BE2C (cell line): ENCODE results near the gene TBX15.
"Not testable (repeated sequence)": the region's sequence is repeated elsewhere in the genome, so short reads cannot be mapped to it uniquely, and the experiment has no call there.

Experiments used
- DNase-seq: peaks from one replicate; pipeline ENCODE4 v3.0.0-alpha.2; 2020
- H3K27me3 ChIP-seq: fragments of 250-450 bp; sonication (Bioruptor Pico); 2 replicates; pipeline ENCODE4 v1.5.1; 2020; ENCODE audit warnings: mild to moderate bottlenecking
- H3K36me3 ChIP-seq: fragments of 250-450 bp; sonication (Bioruptor Pico); 2 replicates; pipeline ENCODE4 v1.5.1; 2020; ENCODE audit warnings: mild to moderate bottlenecking
- H3K4me1 ChIP-seq: fragments of 250-450 bp; sonication (Bioruptor Pico); 2 replicates; pipeline ENCODE4 v1.5.1; 2020
- H3K4me3 ChIP-seq: 2 replicates; pipeline ENCODE4 v1.5.1; 2011; ENCODE audit warnings: low read depth, low read length
- H3K9me3 ChIP-seq: fragments of 250-450 bp; sonication (Bioruptor Pico); 2 replicates; pipeline ENCODE4 v1.5.1; 2020
- TF ChIP-seq, protein P1 (sequence below): IDR thresholded peaks from 2 replicates; pipeline ENCODE4 v1.5.1; 2012; ENCODE audit warnings: mild to moderate bottlenecking, low read depth, low read length

TBX15 gene

DNA sequence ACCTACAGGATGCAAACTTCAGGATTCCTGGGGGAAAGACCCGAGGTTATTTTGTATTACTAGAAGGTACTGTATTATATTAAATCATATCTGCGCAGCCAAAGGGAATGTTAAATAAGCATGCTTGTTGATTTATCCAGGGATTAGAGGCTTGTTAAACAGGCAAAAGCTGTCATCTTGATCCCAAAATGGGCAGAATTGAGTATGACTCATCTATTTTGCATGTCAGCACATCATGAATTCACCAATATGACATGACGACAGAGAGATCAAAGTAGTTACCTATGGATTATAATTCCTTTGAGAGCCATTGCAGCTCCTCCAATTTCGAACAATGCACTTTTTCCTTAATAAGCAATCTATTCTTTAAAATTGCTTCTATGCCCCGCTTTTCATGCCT is 66.1 kb downstream of the TBX15 start:
- Histone ChIP-seq H3K4me1 (no peaks in the 10 kb centered on the region), H3K36me3 (no peaks in the 10 kb centered on the region), H3K4me3 (no peak overlapping the region), H3K27me3 (no peaks in the 10 kb centered on the region; the same call in 1 of the 2 replicates), H3K9me3 (no peaks in the 10 kb centered on the region)
- TF ChIP-seq, protein P1, sequence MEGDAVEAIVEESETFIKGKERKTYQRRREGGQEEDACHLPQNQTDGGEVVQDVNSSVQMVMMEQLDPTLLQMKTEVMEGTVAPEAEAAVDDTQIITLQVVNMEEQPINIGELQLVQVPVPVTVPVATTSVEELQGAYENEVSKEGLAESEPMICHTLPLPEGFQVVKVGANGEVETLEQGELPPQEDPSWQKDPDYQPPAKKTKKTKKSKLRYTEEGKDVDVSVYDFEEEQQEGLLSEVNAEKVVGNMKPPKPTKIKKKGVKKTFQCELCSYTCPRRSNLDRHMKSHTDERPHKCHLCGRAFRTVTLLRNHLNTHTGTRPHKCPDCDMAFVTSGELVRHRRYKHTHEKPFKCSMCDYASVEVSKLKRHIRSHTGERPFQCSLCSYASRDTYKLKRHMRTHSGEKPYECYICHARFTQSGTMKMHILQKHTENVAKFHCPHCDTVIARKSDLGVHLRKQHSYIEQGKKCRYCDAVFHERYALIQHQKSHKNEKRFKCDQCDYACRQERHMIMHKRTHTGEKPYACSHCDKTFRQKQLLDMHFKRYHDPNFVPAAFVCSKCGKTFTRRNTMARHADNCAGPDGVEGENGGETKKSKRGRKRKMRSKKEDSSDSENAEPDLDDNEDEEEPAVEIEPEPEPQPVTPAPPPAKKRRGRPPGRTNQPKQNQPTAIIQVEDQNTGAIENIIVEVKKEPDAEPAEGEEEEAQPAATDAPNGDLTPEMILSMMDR = no peak
- no peak for DNase-seq

GRCh38 chr1:118920124-118920717 is 67.9 kb downstream of the TBX15 start:
- Histone ChIP-seq H3K27me3 (no peaks in the 10 kb centered on the region; the same call in 1 of the 2 replicates), H3K36me3 (no peaks in the 10 kb centered on the region), H3K9me3 (no peaks in the 10 kb centered on the region), H3K4me1 (no peaks in the 10 kb centered on the region), H3K4me3 (no peak overlapping the region)
- no peak for DNase-seq
- TF ChIP-seq, protein P1 = no peak

GRCh38 chr1:118918940-118919259 is 69.2 kb downstream of the TBX15 start:
- H3K4me1 ChIP-seq = no peaks in the 10 kb centered on the region
- DNase-seq = no peak
- H3K9me3 ChIP-seq = no peaks in the 10 kb centered on the region
- H3K4me3 ChIP-seq = no peak overlapping the region
- no peaks in the 10 kb centered on the region for H3K36me3 ChIP-seq
- TF ChIP-seq, protein P1 = no peak
- H3K27me3 ChIP-seq = no peaks in the 10 kb centered on the region

DNA sequence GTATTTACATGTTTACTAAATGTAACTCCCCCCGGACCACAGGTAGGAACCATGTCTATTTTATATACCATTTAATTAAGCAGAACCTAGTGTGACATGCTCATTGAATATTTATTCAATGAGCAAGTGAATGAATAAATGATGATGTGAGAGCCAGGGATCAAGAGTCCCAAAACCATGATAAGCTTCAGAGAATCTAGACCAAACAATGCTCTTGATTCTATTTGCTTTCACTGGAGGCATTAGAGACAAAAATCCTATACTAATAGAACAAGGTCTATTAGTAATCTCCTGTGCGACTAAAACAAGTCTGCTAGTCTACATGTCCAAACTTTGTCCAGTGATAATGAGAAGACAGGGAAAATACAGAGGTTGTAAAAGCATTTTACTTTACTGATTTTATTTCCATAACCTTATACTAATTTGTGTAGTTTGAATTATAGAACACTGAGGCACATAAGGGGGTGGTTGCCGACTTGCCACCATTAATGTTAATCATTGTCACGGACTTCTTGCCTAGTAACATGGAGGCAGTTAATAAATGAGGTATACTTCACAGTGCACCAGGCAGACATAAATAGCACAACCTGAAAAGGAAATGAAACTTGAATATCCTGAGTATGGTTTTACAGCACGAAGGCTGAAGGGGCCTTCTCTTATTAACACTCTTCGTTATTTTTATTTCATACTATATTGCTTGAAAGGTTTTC is 69.8 kb downstream of the TBX15 start:
- Histone ChIP-seq H3K4me3 (no peak overlapping the region), H3K4me1 (no peaks in the 10 kb centered on the region), H3K9me3 (no peaks in the 10 kb centered on the region), H3K27me3 (no peaks in the 10 kb centered on the region), H3K36me3 (no peaks in the 10 kb centered on the region)
- TF ChIP-seq, protein P1 = no peak
- DNase-seq = no peak

DNA sequence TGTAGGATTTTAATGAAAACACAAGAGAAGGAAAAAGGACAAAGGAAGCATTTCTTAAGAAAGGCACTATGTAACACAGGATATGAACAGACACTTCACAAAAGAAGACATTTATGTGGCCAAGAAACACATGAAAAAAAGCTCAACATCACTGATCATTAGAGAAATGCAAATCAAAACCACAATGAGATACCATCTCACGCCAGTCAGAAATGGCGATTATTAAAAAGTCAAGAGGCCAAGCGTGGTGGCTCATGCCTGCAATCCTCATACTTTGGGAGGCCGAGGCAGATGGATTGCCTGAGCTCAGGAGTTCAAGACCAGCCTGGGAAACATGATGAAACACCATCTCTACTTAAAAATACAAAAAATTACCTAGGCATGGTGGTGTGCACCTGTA is 71.8 kb downstream of the TBX15 start:
- not testable (repeated sequence) for H3K4me3 ChIP-seq, DNase-seq, H3K27me3 ChIP-seq, H3K4me1 ChIP-seq, H3K36me3 ChIP-seq, H3K9me3 ChIP-seq

- no peak overlapping the region for H3K4me3 ChIP-seq
- DNase-seq = no peak
- H3K36me3 ChIP-seq = no peaks in the 10 kb centered on the region
- H3K4me1 ChIP-seq = no peaks in the 10 kb centered on the region
- TF ChIP-seq, protein P1 = no peak
- H3K9me3 ChIP-seq = no peaks in the 10 kb centered on the region
- H3K27me3 ChIP-seq = no peaks in the 10 kb centered on the region
Measured at GRCh38 chr1:118914379-118915161, 73.6 kb downstream of the TBX15 start.
